Measurements from ENCODE around the gene C8A.

Gene C8A

DNA sequence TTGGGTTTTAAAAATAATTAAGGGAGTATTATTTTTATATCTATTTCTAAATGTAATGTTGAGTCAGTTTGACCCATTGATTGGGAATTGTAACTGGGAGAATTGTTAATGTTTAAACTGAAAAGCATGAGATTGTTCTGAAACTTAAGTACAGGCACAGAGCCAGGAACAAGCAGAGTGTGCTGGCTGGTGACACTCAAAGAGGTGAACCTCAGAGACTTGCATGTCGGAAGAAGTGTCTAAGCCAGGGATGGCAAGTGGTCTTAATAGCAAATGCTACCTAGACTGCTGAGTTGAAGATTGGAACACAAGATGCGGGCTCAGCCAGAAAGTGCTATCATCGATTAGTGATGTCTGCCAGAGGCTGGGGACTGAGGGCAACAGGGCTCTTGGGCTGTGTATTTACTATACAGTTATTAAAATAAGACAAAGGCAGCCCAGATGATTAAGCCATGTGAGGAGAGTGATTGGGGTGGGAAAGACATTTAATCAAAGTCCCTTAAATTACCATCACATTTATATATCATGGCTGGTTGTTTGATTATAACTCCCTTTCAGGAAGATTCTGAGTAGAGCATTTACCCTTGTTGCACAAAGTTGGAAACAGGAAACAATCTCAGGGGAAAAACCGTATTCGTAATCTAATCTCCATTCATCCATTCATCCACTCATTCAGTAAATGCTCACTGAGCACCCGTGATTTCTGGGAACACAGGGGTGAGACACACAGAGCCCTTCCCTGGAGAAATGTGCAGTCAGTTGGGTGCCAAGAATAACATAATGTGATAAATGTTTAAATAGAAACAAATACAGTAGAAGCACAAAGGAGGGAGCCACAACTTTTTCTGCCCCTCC lies 42.8 kb downstream of the C8A start:
- no peak for DNase-seq

DNA sequence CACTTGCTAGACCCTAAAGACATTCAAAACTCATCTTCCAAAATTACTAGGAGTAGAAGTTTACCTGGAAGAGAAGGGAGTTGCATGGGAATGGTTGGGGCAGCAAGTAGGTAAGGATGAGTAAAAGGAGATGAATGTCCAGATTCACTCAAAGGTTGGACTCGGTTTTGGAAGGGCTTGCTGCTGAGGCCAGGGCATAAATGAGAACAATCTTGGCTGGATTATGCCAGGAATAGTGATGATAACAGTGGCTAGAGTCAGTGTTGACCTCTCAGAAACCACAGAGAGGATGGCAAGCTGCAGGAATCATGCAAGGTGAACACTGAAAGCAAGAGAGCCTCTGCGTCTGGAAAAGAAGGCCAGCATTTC lies 43.4 kb downstream of the C8A start:
- DNase-seq = no peak

- DNase-seq = no peak
Measured at GRCh38 chr1:56898879-56899278, 44.3 kb downstream of the C8A start.

DNA sequence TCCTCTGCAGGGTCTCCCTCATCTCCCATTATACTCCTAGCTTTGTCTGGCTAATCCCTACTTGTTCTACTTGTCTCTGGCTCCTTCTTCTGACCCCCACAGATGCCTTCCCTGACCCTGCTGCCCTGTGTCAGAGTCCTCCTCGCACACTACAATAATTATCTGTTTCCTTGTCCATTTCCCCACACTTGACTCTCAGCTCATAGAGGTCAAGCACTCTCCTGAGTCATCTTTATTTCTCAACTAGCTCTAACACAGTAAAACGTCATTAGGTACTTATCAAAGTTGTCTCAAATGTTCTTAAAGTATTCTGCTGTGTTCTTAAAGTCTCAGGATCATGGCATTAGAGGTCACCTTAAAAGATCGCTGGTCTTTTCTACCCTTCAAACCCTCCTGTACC lies 47.1 kb downstream of the C8A start:
- no peak for DNase-seq

- no peak for DNase-seq
Measured at GRCh38 chr1:56903778-56904177, 49.2 kb downstream of the C8A start.

- no peak for DNase-seq
Measured at GRCh38 chr1:56904663-56905397, 50.2 kb downstream of the C8A start.

DNA sequence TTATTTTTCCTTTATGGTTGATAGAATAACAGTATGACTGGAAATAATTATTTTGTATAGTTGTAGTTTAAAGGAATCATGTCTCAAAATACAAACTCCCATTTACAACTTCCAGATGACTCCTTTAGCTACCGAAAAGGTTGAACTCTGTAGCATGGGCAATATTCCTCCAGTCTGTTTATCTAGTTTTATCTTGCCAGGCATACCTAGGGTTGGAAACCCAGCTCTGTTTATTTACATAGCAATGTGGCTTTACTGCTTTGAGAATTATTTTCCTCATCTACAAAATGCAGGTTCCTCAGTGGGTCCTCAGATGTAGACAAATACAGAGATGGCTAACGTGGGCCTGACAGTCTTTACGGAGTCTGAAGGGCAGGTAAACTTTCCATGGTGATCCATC lies 51.1 kb downstream of the C8A start:
- no peak for DNase-seq

DNA sequence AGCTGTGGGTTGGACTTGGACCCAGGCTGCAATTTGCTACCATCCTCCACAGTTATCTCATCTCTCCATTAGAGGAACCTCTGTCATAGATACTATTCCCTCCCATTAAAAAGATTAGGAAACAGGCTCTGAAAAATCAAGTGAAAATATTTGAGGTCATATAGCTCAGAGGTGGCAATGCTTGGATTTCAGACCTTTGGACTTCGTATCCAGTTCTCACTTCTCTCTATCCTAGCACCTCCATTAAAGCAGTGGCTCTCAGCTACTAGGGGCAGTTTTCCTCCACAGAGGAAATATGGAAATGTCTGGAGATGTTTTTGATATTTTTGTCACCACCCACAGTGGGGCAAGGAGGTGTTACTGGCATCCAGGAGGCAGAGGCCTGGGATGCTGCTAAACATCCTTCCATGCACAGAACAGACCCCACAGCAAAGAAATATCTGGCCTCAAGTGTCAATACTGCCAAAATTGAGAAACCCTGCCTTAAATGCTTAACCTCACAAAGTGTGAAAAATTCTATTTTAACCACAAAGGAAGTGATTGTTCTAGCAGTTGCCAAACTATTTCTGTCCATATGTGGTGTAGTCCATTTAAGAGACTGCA lies 54.1 kb downstream of the C8A start:
- DNase-seq = no peak

- no peak for DNase-seq
Measured at GRCh38 chr1:56910441-56910985, 55.9 kb downstream of the C8A start.

DNA sequence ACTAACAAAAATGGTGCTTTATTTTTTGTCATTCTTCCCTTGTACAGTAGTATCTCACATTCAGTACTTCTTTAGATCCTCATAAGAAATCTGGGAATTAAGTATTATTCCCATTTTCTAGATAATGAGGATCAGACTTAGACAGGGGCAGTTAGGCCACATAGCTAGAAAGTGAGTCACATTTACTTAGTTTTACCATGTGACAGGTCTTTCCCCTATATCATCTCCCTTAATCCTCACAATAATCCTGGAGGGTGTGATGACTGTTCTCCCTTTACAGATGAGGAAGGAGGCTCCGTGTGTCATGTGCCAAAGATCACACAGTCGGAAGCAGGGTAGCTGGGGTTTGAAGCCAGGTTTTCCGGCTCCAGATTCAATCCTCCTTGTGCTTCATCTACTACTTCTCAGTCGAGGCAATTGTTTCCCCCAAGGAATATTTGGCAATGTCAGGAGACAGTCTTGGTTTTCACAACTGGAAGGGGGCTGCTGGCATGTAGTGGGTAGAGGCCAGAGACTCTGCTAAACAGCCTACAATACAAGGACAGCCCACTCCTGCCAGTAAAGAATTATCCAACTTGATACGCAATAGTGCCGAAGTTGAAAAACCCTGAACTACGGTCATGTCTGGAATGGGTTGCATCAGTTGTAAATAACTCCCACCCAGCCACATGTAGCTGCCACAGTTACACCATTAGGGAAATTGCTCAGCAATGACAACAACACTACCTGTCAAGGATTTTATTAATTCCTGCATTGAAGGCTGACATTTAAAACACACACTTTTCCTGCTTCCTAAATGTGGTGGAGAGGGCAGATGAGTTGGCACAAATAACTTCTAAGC lies 56.7 kb downstream of the C8A start:
- DNase-seq = no peak

- no peak for DNase-seq
Measured at GRCh38 chr1:56912325-56912724, 57.7 kb downstream of the C8A start.

DNA sequence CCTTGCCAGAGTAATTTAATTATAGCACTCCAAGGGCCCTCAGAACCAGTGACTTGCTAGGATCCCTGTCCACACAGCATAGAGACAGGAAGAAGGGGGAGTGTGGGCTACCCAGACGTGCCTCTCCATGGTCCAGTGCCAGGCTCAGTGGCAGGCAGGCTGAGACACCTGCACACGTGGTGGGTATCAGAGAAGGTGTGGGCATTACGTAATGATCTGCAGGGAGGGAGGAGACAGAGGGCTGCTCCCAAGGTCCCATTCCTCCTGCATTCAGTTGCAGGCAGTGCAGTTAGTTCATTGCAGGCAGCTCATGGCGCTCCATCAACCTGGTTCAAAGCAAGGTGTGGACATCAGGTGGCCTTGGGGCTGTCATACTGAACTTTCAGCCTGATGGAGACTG lies 61.4 kb downstream of the C8A start:
- DNase-seq = no peak

DNA sequence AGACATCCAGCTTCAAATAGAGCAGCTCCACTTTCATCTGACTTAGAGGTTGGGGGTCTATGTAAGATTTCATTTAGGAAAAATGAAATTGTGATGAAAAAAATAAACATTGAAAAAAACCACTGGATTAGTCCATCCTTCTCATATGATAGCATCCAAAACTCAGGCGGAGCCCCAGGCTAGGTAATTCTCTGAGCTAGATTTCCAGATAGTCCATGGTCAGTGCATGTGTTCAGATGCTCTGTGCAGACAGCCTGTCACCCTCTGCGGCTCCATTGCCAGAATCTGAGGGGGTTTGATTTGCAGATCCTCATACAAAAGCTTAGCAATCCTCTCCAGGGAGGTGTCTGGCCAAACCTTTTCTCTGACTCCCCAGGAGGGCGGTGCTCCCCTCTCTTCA lies 62.0 kb downstream of the C8A start:
- DNase-seq = no peak

GRCh38 chr1:56917356-56917755 lies 62.8 kb downstream of the C8A start:
- DNase-seq = no peak

DNA sequence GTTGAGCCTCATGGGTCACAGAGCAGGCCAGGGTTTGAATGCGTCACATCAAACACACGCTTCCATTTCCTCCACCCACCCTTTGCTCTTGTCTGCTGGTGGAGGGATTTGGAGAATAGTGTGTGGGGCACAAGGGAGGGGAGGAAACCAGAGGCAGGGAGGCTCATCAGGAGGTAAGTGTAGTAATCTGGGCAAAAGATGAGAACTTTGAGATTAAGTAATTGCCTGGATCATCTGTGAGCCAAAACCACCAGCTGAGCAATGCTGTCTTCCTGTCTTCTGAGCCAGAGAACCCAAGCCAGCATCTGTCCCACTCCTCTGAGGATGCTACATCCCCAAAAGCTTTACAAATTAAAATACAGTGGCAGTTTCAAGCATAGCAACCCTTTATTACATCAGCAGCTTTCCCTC lies 66.0 kb downstream of the C8A start:
- DNase-seq = no peak

GRCh38 chr1:56921479-56921878 lies 66.9 kb downstream of the C8A start:
- no peak for DNase-seq

DNA sequence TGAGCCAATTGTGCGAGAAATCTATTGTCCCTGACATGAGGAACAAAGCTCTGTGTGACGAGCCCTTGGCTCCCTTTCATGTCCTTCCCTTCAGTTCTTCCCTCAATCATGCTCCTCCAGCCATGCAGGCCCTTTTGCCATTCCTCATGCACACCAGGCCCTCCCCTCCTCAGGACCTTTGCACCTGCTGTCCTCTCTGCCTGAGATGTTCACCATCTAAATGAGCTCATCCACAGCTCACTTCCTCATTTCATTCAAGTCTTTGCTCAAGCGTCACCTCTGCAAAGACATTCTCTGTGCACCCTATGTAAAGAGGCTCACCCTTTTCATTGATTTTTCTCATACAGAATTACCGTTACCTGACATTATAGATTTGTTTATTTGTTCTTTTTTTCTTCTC lies 67.5 kb downstream of the C8A start:
- no peak for DNase-seq

GRCh38 chr1:56922507-56922906 lies 67.9 kb downstream of the C8A start:
- DNase-seq = no peak

DNA sequence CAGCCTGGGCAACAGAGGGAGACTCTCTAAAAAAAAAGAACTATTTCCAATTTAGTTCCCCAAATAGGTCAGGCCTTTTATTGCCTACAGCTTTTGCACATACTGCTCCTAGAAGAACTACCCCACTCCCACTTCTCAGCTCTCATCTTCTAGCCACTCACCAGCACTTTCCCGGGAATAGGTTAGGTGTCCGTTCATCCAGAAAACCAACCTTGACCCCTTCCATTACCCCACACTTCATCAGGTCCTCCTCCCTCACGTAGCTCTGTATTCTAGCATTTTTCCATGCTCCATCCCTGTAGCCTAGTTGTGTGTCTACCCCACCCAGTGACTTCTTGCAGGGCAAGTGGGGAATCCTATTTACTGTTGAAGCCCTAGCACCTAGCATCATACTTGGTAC lies 68.6 kb downstream of the C8A start:
- no peak for DNase-seq

- DNase-seq = no peak
Measured at GRCh38 chr1:56924116-56924515, 69.5 kb downstream of the C8A start.

DNA sequence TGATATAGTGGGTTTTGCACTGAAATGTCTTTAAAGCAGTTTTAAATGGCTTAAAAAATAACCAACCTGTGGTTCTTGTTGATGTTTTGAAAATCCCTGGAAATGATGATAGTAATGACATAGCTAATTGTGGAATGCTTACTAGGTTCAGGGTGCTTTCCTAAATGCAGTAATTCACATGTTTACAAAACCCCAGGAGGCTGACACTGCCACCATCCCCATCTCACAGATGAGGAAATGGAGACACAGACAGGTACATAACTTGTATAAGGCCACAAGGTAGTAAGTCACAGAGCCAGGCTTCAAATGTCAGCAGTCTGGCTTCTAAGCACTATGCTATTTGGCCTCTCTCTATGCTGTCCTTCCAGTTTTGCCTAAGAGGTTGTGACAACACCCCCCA lies 70.6 kb downstream of the C8A start:
- DNase-seq = no peak

DNA sequence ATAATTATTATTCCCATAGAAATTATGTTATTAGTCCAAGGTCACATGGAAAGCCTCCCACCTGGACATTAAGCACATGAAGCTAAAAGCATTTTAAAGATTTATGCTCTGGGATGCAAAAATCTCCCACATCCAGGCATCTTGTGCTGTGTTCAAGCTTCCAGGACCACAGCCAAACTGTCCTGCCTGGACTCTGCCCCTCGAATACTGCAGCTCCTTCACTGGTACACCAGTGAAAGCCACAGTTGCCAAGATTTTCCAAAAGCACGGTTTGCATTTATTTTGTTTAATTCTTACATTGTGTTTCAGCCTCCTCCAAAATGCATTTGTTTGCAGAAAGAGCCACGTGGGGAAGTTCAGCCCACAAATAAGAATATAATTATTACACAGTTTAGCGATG lies 72.6 kb downstream of the C8A start:
- no peak for DNase-seq

- no peak for DNase-seq
Measured at GRCh38 chr1:56927986-56928385, 73.4 kb downstream of the C8A start.

Data from activated CD4-positive, alpha-beta T cell treated with anti-CD3 and anti-CD28 coated beads for 1 hour (primary cell).